Measurements from ENCODE around the gene CERS4.
"Not testable (repeated sequence)": the region's sequence is repeated elsewhere in the genome, so short reads cannot be mapped to it uniquely, and the experiment has no call there.

Gene CERS4, protein sequence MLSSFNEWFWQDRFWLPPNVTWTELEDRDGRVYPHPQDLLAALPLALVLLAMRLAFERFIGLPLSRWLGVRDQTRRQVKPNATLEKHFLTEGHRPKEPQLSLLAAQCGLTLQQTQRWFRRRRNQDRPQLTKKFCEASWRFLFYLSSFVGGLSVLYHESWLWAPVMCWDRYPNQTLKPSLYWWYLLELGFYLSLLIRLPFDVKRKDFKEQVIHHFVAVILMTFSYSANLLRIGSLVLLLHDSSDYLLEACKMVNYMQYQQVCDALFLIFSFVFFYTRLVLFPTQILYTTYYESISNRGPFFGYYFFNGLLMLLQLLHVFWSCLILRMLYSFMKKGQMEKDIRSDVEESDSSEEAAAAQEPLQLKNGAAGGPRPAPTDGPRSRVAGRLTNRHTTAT

DNA sequence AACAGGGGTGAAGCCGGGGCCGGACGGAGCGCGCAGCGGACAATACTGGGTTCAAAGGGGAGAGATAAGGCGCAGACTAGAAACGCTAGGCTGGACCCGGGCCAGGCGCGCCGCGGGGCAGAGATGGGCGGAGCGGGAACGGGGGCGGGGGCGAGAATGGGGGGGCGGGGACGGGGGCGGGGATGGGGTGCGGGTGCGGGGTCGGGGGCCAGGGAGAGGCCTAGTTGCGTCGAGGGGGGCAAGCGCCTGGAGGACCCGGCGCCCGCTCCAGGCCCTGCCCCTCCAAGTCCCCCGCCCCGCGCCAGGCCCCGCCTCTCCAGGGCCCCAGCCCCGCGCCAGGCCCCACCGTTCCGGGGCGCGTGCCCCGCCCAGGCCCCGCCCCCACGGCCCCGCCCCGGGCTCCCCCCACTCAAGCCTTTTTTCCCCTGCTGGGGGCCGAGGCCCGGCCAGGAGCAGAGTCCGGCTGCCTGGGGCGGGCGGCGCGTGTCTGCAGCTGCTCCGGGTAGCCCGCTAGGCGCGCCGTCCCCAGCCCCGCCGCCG lies at the start of gene CERS4:
Gene CERS4, plus strand, starts transcription at position 449 of the 540 bp plus-strand sequence. CDS start 41,707 bp downstream, outside the sequence.
- in situ Hi-C loops (cut with HindIII; ENCODE audit: low sequenced_read_pairs), result no loop called here

DNA sequence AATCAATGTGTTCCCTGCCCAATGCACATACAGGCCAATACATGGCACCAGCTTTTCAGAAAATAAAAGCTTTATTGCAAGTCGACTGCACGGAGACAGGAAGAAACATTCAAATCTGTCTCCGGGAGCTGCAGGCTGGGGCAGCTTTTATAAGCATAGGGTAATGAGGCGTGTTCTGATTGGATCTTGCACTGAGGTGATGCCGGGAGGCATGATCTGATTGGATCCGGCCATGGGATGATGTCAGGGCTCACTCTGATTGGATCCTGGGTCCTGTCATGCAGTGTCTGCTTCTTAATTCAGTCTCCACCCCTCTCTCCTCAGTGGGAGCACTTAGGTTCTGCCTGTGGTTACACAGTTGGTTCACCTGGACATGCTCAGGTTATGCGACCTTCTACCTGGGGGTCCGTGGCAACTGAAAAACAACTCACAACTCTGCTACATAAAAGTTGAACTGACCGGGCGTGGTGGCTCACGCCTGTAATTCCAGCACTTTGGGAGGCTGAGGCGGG lies 48.0 kb upstream of the CERS4 start:
- in situ Hi-C loops (cut with HindIII; ENCODE audit: low sequenced_read_pairs), result no loop called here

DNA sequence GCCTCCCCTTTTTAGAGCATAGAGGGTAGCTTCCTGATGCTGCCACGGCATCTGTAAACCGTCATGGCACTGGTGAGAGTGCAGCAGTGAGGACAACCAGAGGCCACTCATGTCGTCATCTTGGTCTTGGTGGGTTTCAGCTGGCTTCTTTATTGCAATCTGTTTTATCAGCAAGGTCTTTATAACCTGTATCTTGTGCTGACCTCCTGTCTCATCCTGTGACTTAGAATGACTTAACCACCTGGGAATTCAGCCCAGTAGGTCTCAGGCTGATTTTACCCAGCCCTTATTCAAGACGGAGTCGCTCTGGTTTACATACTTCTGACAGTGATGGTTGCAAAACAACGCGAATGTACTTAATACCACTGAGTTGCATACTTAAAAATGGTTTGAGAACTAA lies 45.4 kb upstream of the CERS4 start:
- in situ Hi-C loops (cut with HindIII; ENCODE audit: low sequenced_read_pairs), result no loop called here

DNA sequence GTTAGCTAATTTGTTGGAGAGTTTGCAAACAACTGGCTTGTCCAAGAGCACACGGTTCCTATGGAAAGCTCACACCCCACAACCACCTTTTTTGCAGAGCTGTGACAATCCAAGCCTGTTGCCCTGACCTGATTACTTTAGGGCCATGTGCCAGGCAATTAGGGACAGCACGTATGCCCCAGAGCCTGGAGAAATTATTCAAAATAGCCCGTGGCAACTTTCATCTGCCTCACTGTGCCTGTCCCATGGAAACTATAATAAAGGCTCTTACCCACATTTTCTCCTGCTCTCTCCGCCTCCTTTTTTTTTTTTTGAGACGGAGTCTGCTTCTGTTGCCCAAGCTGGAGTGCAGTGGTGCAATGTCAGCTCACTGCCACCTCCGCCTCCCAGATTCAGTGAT lies 41.2 kb upstream of the CERS4 start:
- in situ Hi-C loops (cut with HindIII; ENCODE audit: low sequenced_read_pairs), result no loop called here

DNA sequence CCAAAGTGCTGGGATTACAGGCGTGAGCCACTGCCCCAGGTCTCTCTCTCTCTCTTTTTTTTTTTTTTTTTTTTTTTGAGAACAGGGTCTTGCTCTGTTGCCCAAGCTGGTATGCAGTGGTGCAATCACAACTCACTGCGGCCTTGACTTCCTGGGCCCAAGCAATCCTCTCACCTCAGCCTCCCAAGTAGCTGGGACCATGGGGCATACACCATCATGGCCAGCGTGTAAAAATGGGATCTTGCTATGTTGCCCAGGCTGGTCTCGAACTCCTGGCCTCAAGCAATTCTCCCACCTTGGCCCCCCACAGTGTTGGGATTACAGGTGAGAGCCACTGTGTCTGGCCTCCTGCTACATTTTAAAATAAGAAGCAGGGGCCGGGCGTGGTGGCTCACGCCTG lies 40.6 kb upstream of the CERS4 start:
- in situ Hi-C loops (cut with HindIII; ENCODE audit: low sequenced_read_pairs), result no loop called here

DNA sequence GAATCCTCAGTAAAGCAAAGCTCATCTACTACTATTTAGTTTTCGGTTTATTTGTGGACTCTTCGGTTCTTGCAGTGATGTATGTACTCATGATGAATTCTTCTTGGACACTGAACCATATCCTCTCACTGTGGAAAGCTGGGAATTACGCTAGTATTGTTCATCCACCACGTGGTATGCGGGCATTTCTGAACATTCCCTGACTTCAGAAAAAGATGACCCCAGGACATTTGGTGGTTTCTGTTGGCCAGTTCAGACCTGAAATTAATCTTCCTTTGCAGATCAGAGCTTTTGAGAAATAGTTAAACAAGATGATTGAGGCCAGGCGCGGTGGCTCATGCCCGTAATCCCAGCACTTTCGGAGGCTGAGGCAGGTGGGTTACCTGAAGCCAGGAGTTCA lies 34.5 kb upstream of the CERS4 start:
- in situ Hi-C loops (cut with HindIII; ENCODE audit: low sequenced_read_pairs), result no loop called here

DNA sequence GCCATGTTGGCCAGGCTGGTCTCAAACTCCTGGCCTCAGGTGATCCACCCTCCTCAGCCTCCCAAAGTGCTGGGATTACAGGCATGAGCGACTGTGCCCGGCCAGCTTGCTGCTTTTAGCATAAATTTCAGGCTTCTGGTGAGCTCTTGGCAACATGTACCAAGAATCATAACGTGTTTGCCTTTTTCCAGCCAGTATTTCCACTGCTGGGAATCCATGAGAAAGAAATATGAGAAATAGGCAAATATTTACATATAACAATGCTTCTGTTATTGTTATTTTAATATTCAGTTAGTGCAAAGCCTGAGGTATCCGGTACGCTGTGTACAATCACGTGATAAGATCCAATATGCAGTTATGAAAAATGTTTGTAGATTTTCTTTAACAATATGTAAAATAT lies 29.2 kb upstream of the CERS4 start:
- in situ Hi-C loops (cut with HindIII; ENCODE audit: low sequenced_read_pairs), result no loop called here

DNA sequence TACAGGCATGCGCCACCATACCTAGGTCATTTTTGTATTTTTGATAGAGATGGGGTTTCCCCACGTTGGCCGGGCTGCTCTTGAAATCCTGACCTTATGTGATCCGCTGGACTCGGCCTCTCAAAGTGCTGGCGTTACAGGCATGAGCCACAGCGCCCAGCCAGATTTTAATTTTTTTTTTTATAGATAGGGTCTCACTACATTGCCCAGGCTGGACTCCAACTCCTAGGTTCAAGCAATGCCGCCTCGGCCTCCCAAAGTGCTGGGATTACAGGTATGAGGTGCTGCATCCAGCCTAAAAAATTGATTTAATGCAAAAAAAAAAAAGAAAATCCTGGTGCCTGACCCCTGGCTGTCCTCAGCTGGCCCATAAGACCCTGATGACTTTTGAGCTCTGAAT lies 24.9 kb upstream of the CERS4 start:
- in situ Hi-C loops (cut with HindIII; ENCODE audit: low sequenced_read_pairs), result no loop called here

DNA sequence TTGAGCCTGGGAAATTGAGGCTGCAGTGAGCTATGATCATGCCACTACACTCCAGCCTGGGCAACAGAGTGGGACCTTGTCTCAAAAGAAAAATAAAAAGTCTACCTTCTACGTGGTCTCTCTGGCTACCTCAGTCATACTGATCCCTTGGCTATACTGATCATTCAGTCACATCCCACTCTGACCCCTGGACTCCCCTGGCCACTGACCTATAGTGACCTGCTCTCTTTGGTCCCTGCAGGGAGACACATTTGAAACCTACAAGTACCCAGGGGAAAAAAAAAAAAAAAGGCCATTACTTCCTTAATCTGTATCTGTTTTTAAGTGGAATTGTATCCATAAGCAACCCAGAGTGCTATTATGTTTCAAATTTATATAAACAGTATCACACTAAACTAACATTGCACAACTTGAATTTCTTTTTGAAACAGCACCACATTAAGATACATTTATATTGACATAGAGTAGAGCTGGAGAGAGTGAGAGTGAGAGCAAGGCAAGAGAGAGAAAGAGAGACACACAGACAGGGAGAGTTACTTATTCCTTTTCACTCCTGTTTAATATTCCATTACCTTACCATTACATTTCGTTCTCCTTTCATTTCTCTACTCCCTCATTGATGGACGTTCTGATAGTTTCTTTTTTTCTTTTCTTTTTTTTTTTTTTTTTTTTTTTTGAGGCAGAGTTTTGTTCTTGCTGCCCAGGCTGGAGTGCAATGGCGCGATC lies 23.7 kb upstream of the CERS4 start:
- in situ Hi-C loops (cut with HindIII; ENCODE audit: low sequenced_read_pairs), result no loop called here

DNA sequence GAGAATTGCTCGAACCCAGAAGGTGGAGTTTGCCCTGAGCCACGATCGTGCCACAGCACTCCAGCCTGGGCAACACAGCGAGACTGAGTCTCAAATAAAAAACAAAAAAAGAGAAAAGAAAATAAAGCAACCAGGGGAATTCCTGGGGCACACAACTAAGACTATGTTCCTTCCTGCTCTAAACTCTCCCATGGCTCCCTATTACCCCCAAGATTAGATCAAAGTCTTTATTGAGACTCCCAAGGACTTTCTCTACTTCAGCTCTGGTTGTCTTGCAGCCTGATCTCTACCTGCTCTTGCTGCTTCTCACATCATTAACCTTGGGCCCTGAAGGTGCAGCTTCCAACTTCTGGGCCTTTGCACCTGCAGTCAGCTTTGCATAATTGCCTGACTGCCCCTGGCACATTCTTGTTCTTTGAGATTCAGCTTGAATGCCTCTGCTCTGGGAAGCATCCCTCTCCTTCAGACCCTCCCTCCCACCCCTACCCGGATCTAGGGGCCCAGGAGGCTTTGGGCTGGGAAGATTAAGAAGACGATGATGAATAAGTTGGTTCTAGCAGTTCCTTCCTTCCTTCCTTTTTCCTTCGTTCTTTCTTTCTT lies 16.8 kb upstream of the CERS4 start:
- in situ Hi-C loops (cut with HindIII; ENCODE audit: low sequenced_read_pairs), result no loop called here

DNA sequence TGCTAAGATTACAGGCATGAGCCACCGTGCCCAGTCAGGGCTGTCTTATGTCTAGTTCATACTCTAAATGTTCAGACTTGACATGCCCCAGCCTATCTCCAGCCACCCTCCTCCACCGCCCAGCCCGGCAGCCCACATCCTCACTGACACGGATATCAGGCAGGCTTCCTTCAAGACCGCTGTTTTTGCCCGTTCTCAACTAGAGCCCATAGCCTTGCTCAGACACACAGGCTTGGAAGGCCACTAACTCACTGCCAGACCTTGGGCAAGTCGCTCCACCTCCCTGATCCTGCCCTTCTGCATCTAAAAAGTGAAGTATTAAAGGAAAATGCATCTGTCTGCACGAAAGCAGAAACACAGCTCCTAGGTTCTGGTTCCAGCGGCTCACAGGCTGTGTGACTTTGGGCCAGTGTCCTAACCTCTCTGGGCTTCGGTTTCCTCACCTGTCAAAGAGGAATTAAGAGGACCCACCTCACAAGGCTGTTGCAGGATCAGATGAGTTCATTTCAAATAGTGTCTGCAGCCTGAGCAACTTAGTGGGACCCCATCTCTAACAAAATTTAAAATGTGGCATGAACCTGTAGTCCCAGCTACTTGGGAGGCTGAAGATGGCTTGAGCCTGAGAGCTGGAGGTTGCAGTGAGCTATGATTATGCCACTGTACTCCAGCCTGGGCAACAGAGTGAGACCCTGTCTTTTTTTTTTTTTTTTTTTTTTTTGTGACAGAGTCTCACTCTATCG lies 14.5 kb upstream of the CERS4 start:
- in situ Hi-C loops (cut with HindIII; ENCODE audit: low sequenced_read_pairs), result no loop called here

DNA sequence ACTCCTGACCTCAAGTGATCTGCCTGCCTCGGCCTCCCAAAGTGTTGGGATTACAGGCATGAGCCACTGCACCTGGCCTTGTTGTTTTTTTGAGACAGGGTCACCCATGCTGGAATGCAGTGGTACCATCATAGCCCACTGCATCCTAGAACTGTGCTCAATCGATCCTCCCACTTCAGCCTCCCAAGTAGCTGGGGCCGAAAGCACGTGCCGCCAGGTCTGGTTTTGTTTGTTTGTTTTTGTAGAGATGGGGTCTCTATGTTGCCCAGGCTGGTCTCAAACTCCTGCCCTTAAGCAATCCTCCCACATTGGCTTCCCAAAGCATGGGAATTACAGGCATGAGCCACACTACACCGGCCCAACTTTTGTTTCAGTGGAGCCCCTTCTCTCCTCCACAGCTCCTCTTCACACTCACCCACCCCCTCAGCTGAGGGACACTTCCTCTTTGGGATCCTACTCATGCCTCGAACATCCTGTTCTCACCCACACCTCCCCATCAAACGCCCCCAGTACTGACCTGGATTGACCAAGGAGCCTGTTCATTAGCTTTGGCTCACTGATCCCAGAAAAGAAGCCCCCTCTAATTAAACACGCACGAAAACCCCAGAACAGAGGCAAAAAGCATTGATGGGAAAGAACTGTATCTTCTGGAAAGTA lies 12.8 kb upstream of the CERS4 start:
- in situ Hi-C loops (cut with HindIII; ENCODE audit: low sequenced_read_pairs), result no loop called here

DNA sequence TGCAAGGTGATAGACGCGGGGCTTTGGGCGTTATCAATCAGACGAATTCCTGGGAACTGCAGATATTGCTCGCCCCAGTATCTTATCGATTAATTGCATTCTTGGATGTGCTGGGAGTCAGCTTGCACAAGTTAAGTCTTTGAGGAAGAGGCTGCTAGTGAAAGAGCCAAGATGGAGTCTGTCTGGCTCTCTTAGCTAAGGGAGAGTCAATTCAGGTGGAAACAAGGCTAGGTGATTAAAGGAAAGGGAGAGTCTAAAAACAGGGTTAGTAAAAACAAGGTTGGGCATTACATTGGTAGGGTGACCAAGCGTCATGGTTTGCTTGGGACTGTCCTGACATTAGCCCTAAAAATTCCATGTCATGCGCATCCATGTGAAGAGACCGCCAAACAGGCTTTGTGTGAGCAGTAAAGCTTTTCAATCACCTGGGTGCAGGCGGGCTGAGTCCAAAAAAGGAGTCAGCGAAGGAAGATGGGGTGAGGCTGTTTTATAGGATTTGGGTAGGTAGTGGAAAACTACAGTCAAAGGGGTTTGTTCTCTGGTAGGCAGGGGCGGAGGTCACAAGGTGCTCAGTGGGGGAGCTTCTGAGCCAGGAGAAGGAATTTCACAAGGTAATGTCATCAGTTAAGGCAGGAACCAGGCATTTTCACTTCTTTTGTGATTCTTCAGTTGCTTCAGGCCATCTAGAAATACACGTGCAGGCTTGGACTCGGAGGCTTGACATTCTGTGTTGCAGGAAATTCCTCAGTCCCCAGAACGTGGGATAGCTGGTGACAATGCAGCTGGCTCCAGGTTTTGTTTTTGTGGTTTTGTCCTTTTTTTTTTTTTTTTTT lies 5.7 kb upstream of the CERS4 start:
- in situ Hi-C loops (cut with HindIII; ENCODE audit: low sequenced_read_pairs), result not testable (repeated sequence)

DNA sequence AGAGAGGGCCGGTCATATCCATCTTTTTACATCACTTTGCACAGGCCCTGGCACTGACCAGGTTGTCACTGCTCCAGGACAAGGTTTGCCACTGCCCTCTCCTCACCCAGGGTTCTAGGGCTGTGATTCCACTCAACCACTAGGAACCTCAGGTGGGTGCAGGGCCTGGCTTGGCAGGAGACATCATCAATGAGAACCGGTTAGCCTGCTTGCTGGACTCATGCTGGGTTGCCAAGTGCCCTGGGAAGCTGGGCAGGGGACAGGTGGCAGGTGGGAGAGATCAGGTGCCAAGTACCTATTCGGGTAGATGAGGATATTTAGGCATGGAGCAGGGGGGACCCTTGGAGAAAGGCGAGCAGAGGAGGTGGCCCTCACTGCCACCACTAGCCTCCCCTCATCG lies 4.2 kb upstream of the CERS4 start:
- in situ Hi-C loops (cut with HindIII; ENCODE audit: low sequenced_read_pairs), result no loop called here

DNA sequence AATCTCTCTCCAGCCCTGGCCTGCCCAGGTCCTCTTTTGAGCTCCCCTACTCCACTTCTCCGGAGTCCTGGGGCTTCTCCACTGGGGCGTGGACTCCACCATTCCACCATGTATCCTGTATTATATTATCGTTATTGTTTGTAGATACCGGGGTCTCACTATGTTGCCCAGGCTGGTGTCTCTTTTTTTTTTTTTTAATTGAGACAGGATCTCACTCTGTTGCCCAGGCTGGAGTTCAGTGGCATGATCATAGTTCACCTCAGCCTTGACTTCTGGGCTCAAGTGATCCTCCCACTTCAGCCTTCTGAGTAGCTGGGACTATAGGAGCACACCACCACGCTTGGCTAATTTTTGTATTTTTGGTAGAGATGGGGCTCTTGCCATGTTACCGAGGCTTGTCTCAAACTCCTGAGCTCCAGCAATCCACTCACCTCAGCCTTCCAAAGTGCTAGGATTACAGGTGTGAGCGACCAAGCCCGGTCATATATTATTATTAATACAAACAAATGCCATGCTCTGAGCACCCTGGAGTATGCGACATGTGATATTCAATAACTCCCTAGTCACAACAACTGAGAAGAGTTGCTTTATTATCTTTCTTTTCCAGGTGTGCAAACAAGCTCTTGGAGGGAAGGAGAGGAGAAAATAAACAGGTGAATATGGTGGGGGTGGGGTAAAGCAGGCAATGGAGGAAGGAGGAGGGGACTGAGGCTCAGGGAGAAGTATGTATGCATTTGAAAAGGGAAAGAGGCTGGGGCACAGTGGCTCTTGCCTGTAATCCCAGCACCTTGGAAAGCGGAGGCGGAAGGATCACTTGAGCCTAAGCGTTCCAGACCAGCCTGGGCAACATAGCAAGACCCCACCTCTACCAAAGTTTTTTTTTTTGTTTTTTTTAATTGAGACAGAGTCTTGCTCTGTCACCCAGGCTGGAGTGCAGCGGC lies 2.8 kb upstream of the CERS4 start:
- in situ Hi-C loops (cut with HindIII; ENCODE audit: low sequenced_read_pairs), result no loop called here

DNA sequence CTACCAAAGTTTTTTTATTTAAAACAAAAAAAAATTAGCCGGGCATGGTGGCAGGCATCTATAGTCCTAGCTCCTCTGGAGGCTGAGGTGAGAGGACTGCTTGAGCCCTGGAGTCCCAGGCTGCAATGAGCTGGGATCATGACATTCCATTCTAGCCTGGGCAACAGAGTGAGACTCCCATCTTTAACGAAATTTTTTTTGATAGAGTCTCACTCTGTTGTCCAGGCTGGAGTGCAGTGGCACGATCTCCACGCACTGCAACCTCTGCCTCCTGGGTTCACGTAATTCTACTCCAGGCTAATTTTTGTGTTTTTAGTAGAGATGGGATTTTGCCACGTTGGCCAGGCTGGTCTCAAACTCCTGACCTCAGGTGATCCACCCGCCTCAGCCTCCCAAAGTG lies 1.8 kb upstream of the CERS4 start:
- in situ Hi-C loops (cut with HindIII; ENCODE audit: low sequenced_read_pairs), result not testable (repeated sequence)

DNA sequence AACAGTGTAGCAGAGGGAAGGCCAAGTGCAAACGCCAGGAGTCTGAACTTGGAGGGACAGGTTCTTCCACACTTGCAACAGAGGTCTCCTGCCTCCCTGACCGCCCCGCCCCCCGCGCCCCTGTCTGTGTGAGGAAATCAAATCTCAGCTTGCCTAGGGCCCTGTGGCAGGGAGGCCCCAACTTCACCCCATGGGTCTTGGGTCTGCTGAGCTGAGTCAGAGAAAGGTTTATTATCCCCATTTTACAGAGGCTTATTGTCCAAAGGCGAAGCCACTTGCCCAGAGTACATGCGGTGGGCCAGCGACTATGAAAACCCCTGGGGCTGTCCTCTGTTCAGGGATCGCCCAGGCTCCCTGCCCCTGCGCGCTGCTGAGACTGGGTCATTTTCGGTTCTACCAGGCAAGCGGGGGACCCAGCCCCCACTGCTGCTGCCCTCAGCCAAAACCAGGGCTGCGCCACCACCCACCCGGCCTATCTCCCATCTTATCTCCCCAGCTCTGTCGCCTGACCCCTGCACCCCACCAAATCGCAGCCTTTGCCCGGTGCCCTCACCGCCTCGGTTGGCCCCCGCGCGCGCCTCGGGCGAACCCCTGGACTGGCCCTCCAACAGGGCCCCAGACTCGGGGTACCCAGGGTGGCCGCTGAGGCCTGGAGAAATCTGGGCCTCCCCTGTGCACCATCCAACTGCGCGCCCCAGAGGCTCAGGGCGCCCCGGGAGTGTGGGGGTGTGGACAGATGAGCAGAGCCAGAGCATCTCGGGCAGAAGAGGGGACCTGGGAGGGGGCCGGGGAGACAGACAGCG lies 850 bp upstream of the CERS4 start:
- in situ Hi-C loops (cut with HindIII; ENCODE audit: low sequenced_read_pairs), result no loop called here

All from endothelial cell of hepatic sinusoid (primary cell).